Right lobe of liver (tissue), 4 donors: ENCODE results near the gene HUS1.

ENCODE experiments used
- CTCF ChIP-seq, 4 donors: fragments of 200-600 bp in 3 of 4; fragments of 450-650 bp in 1 of 4; IDR thresholded peaks; one replicate each; pipeline versions ENCODE4 v1.5.1 to v1.8.0; 2016 to 2022; ENCODE audit warnings: antibody characterized with exemption in 4 of 4, mild to moderate bottlenecking in 2 of 4
- POLR2A ChIP-seq: fragments of 450-650 bp; IDR thresholded peaks from one replicate; pipeline ENCODE4 v1.6.1; 2017; ENCODE audit warnings: antibody characterized with exemption, mild to moderate bottlenecking
- donor health status: DM: no; HTN: no; CAD: no.
- donor health status: DM: no; HTN: no; CAD: no.
- donor health status: DM: no; HTN: yes; CAD: no.

GRCh38 chr7:47965456-47965855 lies 14.0 kb downstream of the HUS1 start:
- no peak for TF ChIP-seq CTCF (IDR thresholded peaks at IDR 0.05)
- TF ChIP-seq POLR2A = no peak
